ENCODE data around the gene RAB4A. TPM values are rescaled to one million over a fixed set of nuclear protein-coding genes. Genes with fewer than 3 reads are reported as not detected.

RAB4A gene
- total RNA-seq, 2 donors from 2014 or later = 80.9 to 103 TPM

GRCh38 chr1:229252228-229252984 is 18.5 kb upstream of the RAB4A start:
- intact Hi-C loops (cut with DNase I) = no loop called here
- Histone ChIP-seq H3K9me3 (no peaks in the 10 kb centered on the region), H3K4me1 (peaks cover 5% of the 10 kb centered on the region), H3K36me3 (no peaks in the 10 kb centered on the region), H3K27ac (no peak overlapping the region), H3K27me3 (no peaks in the 10 kb centered on the region), H3K4me3 (no peak overlapping the region), H3K9ac (ENCODE audit: low read depth in 2 of 2, low read length in 2 of 2) (no peak overlapping the region)
- TF ChIP-seq, protein P1, sequence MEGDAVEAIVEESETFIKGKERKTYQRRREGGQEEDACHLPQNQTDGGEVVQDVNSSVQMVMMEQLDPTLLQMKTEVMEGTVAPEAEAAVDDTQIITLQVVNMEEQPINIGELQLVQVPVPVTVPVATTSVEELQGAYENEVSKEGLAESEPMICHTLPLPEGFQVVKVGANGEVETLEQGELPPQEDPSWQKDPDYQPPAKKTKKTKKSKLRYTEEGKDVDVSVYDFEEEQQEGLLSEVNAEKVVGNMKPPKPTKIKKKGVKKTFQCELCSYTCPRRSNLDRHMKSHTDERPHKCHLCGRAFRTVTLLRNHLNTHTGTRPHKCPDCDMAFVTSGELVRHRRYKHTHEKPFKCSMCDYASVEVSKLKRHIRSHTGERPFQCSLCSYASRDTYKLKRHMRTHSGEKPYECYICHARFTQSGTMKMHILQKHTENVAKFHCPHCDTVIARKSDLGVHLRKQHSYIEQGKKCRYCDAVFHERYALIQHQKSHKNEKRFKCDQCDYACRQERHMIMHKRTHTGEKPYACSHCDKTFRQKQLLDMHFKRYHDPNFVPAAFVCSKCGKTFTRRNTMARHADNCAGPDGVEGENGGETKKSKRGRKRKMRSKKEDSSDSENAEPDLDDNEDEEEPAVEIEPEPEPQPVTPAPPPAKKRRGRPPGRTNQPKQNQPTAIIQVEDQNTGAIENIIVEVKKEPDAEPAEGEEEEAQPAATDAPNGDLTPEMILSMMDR (IDR thresholded peaks at IDR 0.05) = no peak
- no peak for DNase-seq

DNA sequence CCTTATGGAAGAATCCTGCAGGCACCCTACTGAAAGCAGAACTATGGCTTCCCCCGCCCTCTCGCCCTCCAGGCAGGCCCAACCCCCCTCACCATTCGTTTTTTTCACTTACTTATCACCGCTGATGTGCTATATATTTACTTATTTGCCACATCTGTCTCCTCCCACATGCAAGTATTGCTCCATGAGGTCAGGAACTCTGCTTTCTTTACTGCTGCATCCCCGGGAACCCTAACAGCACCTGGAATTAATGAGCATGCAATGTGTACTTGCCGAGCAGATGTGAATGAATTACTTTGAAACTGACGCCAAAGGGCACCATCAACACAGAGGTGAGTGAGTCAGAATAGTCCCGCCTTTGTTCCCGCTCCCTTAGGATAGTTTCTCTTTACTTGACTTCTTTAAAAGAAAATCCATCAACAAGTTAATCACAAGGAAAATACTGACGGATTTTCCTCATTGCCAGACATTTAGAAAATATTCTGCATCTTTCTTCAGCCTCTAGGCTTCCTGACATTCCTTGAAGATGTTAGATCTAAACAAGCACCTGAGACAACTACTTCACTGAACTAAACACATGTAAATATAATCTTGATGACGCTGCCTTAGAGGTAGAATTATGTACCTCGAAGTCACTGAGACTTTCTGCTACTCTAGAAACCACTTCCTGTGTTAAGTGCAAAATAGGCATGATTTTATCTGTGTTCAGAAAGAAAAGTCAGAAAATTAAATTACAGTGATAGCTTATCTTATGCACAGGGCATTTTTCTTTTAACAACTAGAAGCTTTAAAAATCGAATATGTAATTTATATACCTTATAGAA is 17.5 kb upstream of the RAB4A start:
- no peaks in the 10 kb centered on the region for H3K36me3 ChIP-seq
- no peak for DNase-seq
- H3K4me3 ChIP-seq = no peak overlapping the region
- peaks cover 5% of the 10 kb centered on the region for H3K4me1 ChIP-seq
- no peak overlapping the region for H3K9ac ChIP-seq (ENCODE audit: low read depth in 2 of 2, low read length in 2 of 2)
- intact Hi-C loops (cut with DNase I) = no loop called here
- peak overlapping the region; percentile 1 for H3K27ac ChIP-seq
- H3K9me3 ChIP-seq = no peaks in the 10 kb centered on the region
- TF ChIP-seq, protein P1 (IDR thresholded peaks at IDR 0.05) = no peak
- H3K27me3 ChIP-seq = no peaks in the 10 kb centered on the region

DNA sequence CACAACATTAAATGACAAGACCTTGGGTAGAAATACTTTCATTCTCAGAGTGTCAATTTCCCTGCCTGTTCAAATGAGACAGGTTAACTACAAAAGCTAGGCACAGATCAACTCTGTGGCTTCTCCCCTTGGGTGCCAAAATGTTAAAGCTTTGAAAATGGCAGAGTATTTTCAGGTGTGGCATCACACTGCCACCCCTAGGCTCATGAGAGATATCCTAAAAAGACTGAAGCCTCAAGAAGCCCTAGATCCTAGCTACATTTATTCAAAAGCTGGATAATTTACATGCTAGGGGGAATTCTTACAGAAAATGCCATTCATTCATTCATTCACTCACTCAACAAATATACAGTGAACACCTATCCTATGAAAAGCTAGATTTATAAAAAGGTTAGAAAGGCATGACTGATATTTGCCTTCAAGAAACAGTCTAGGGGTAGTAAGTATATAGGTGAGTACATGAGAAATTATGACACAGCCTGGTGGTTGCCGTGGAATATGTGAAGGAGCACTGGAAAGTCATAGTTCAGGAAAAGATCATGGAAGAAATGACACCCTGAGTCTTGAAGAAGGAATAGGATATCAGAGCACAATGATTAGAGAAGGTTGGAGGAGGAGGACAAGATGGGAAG is 15.9 kb upstream of the RAB4A start:
- Histone ChIP-seq H3K36me3 (no peaks in the 10 kb centered on the region), H3K27ac (no peak overlapping the region), H3K4me1 (peaks cover 5% of the 10 kb centered on the region), H3K4me3 (no peak overlapping the region), H3K9me3 (no peaks in the 10 kb centered on the region), H3K27me3 (no peaks in the 10 kb centered on the region), H3K9ac (ENCODE audit: low read depth in 2 of 2, low read length in 2 of 2) (no peak overlapping the region)
- DNase-seq = no peak
- TF ChIP-seq, protein P1 (IDR thresholded peaks at IDR 0.05) = no peak
- intact Hi-C loops (cut with DNase I) = loop anchor here (5.0 kb wide), 1 partner anchor 227 kb away; no protein-coding TSS in a partner anchor

- peaks cover under 1% of the 10 kb centered on the region for H3K4me1 ChIP-seq
- intact Hi-C loops (cut with DNase I) = loop anchor here (5.0 kb wide), 1 partner anchor 224 kb away; no protein-coding TSS in a partner anchor
- H3K9me3 ChIP-seq = no peaks in the 10 kb centered on the region
- H3K27me3 ChIP-seq = no peaks in the 10 kb centered on the region
- H3K9ac ChIP-seq (ENCODE audit: low read depth in 2 of 2, low read length in 2 of 2) = no peak overlapping the region
- peak; percentile 78 for DNase-seq
- no peak overlapping the region for H3K4me3 ChIP-seq
- TF ChIP-seq, protein P1 (IDR thresholded peaks at IDR 0.05) = peak; percentile 74
- H3K36me3 ChIP-seq = no peaks in the 10 kb centered on the region
- H3K27ac ChIP-seq = no peak overlapping the region
These were observed 12.7 kb upstream of the RAB4A start for GRCh38 chr1:229258031-229258756.

DNA sequence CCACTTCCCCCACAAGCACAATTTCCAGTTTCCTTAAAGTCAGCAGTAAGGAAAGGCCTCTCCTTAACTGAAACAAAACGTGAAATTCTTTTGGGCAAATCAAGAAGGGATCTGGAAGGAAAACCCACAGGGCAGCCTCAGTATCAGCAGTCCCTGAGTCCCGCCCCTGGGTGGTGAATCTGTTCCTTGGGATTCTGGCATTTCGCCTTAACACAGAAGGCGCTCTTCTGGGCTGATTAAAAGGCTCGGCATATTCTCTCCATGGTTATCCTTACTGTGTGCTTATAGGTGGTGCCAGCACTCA is 12.2 kb upstream of the RAB4A start:
- no peaks in the 10 kb centered on the region for H3K9me3 ChIP-seq
- no peak for DNase-seq
- H3K4me1 ChIP-seq = no peaks in the 10 kb centered on the region
- no peak overlapping the region for H3K27ac ChIP-seq
- H3K27me3 ChIP-seq = no peaks in the 10 kb centered on the region
- no peak overlapping the region for H3K9ac ChIP-seq (ENCODE audit: low read depth in 2 of 2, low read length in 2 of 2)
- TF ChIP-seq, protein P1 (IDR thresholded peaks at IDR 0.05) = no peak
- intact Hi-C loops (cut with DNase I) = loop anchor here (5.0 kb wide), 1 partner anchor 224 kb away; no protein-coding TSS in a partner anchor
- H3K4me3 ChIP-seq = no peak overlapping the region
- no peaks in the 10 kb centered on the region for H3K36me3 ChIP-seq
